GDM1 (cell line): ENCODE measurements around the gene ANP32D.
"Not testable (repeated sequence)": the region's sequence is repeated elsewhere in the genome, so short reads cannot be mapped to it uniquely, and the experiment has no call there.

Source experiments
- DNase-seq: peaks from one replicate; lab custom pipeline; 2025; lab: John Stamatoyannopoulos, UW

ANP32D gene

DNA sequence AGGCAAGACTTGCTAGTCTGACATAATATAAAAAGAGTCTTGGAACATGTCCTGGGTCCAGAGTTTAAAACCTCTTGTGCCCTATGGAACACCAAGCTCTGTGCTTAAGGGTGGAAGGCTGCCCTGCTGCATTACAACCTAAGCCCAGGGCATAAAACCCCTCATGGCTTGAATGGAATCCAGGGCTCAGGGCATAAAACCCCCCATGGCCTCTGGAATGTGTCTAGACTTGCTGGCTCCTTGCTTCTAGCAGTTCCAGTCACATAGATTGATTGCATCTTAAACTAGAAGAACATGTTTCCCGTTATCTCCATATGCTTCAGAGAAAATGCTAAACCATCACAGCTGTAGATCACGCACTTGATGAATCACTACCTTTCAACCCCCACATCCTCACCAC, 34.5 kb downstream of the ANP32D start:
- not testable (repeated sequence) for DNase-seq

- DNase-seq, result no peak
These were observed 36.6 kb downstream of the ANP32D start for GRCh38 chr12:48508987-48509386.

DNA sequence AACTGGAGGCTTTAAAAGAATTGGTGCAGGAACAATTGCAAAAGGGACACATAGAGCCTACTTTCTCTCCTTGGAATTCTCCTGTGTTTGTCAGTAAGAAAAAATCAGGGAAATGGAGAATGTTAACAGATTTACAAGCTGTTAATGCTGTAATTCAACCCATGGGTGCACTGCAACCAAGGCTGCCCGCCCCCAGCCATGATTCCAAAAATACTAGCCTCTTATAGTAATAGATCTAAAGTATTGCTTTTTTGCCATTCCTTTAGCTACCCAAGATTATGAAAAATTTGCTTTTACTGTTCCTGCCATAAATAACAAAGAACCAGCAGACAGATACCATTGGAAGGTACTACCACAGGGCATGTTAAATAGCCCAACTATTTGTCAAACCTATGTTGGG, 37.8 kb downstream of the ANP32D start:
- DNase-seq, result no peak

GRCh38 chr12:48512855-48513254, 40.5 kb downstream of the ANP32D start:
- no peak for DNase-seq

DNA sequence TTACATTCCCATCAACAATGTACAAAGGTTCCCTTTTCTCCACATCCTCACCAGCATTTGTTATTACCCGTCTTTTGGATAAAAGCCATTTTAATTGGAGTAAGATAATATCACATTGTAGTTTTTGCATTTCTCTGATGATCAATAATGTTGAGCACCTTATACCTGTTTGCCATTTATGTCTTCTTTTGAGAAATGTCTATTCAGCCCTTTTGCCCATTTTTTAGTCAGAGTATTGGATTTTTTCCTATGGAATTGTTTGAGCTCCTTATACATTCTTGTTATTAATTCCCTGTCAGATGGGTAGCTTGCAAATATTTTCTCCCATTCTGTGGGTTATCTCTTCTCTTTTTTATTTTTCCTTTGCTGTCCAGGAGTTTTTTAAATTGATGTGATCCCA, 42.4 kb downstream of the ANP32D start:
- DNase-seq, result no peak

- DNase-seq, result not testable (repeated sequence)
These were observed 48.0 kb downstream of the ANP32D start for GRCh38 chr12:48520381-48520780.
